Activated gamma-delta T cell treated with Interleukin-2 at 50 U/mL for 16 hours (primary cell): ENCODE data around the gene TMSB10.
"Not testable (repeated sequence)": the region's sequence is repeated elsewhere in the genome, so short reads cannot be mapped to it uniquely, and the experiment has no call there.

Experiments
- DNase-seq: peaks from one replicate; pipeline ENCODE4 v3.0.0-alpha.2; 2020

The TMSB10 gene

DNA sequence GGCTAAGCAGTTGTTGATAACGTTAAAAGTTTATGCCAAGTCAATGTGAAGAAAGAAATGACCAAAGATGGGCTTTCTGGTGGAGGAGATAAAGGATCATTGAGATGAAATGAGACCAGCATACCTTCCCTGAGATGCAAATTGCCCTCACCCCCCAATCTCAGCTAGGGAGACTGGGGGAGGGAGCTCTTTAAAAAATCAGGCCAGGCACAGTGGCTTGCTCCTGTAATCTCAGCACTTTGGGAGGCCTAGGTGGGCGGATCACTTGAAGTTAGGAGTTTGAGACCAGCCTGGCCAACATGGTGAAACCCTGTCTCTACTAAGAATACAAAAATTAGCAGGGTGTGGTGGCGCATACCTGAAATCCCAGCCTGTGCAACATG is 34.6 kb downstream of the TMSB10 start:
- DNase-seq: no peak

- DNase-seq: no peak
These were observed 35.5 kb downstream of the TMSB10 start for GRCh38 chr2:84940831-84941412.

DNA sequence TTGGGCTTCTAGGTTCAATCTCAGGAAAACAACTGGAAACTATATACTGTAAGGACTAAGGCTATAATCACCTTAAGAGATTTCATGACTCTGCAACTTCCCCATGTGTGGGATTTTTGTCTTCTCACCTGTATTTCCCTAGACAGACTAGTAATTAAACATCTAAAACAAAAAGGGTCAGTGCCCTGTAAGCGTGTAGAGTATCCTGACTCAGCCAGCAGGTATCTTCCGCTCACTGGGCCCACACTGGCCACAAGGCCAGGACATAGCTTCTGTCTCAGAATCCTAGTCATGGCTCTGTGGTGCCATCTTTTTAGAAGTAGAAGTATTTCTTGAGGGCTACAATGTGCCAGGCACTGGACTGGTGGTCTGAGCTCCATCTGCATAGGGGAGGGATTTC is 36.7 kb downstream of the TMSB10 start:
- DNase-seq: no peak

DNA sequence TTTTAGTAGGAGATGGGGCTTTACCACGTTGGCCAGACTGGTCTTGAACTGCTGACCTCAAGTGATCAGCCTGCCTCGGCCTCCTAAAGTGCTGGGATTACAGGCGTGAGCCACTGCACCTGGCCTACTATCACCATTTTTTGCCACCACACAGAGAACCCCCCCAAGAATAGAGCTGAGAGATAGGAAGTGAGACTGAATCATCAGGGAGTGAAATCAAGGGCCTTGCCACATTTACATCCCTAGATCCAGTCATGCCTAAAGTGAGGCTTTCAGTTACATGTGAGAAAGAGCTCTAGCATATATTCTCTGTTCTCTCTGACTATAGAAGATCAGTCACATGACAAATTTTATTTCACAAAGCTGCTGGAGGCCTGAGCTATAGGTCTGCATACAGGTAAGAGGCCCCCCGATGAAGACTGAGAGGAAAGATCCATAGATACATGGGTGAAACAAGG is 37.5 kb downstream of the TMSB10 start:
- no peak for DNase-seq

- DNase-seq: no peak
These were observed 38.9 kb downstream of the TMSB10 start for GRCh38 chr2:84944295-84944909.

GRCh38 chr2:84945838-84946203 is 40.4 kb downstream of the TMSB10 start:
- not testable (repeated sequence) for DNase-seq

DNA sequence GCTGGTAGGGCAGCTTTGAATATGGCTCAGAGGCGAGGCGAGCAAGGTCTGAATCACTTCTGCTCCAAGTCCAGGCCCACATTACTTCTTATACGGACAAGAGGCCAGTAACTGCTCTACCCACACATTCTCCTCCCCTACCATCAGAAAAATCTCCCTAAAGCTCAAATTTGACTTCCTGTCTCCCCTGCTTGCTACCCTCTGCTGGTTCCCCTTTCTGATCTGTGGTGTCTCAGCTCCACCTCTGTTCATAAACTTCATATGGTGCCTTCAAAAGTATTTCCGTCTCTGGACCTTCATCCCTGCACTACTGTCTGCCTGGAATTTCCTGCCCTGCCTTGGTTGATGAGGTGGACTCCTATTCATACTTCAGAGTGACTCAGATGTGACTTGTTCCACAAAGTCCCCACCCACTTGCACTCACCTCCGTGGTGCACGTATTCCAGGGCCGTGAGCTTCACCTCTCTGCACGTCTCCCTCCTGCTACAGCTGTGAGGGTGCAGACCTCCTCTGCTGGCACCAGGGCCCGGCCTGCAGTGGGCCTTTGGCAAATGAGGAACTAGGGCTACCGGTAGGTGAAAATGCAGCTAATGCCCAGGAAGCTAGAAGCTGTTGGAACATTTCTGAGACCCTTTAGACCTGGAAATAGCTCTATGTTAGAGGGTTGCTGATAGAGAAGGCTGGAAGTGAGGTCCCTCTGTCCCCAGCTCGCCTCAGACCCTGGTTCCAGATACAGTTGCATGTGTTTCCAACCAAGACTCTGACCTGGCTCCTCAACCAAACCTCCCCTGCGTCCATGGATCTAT is 41.0 kb downstream of the TMSB10 start:
- DNase-seq: peak; percentile 32

GRCh38 chr2:84947010-84947593 is 41.6 kb downstream of the TMSB10 start:
- no peak for DNase-seq

GRCh38 chr2:84953535-84953934 is 48.1 kb downstream of the TMSB10 start:
- DNase-seq: no peak

- DNase-seq: no peak
These were observed 48.9 kb downstream of the TMSB10 start for GRCh38 chr2:84954329-84954728.
